ENCODE results near the gene DIP2A. TPM values are rescaled to one million over a fixed set of nuclear protein-coding genes. Genes with fewer than 3 reads are reported as not detected.

DIP2A gene
- polyA plus RNA-seq, 3 donors = 4.6 to 55.4 (median 6.1) TPM

- no peak overlapping the region for H3K4me2 ChIP-seq (replicated peaks; ENCODE audit: extremely low read depth, low read length, poor library complexity, severe bottlenecking)
- H2AFZ ChIP-seq (ENCODE audit: insufficient read depth, low read depth, low read length, poor library complexity, severe bottlenecking) = no peak overlapping the region
- peaks cover 0 to 2% (median 0%) of the 10 kb centered on the region in 3 donors for H3K27me3 Mint-ChIP-seq (ENCODE audit: low read depth in 3 of 3)
- peaks cover 8 to 10% of the 10 kb centered on the region in 2 donors for H3K9me3 ChIP-seq (replicated peaks in 1 of 2; ENCODE audit: control insufficient read depth in 1 of 2, insufficient read depth in 1 of 2, low read length in 2 of 2)
- H3K4me3 ChIP-seq (replicated peaks in 1 of 3; ENCODE audit: low read depth in 2 of 3, low read length in 3 of 3) = no peak overlapping the region
- no peaks in the 10 kb centered on the region for H4K20me1 ChIP-seq (ENCODE audit: insufficient read depth, low read length)
- TF ChIP-seq, protein P1, sequence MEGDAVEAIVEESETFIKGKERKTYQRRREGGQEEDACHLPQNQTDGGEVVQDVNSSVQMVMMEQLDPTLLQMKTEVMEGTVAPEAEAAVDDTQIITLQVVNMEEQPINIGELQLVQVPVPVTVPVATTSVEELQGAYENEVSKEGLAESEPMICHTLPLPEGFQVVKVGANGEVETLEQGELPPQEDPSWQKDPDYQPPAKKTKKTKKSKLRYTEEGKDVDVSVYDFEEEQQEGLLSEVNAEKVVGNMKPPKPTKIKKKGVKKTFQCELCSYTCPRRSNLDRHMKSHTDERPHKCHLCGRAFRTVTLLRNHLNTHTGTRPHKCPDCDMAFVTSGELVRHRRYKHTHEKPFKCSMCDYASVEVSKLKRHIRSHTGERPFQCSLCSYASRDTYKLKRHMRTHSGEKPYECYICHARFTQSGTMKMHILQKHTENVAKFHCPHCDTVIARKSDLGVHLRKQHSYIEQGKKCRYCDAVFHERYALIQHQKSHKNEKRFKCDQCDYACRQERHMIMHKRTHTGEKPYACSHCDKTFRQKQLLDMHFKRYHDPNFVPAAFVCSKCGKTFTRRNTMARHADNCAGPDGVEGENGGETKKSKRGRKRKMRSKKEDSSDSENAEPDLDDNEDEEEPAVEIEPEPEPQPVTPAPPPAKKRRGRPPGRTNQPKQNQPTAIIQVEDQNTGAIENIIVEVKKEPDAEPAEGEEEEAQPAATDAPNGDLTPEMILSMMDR (IDR thresholded peaks at IDR 0.05) = no peak
- H3K36me3 Mint-ChIP-seq = peaks cover 56 to 65% of the 10 kb centered on the region in 2 donors
- no peak overlapping the region for H3K4me3 Mint-ChIP-seq
- DNase-seq = no peak
- H3K9me3 Mint-ChIP-seq = peaks cover 0 to 7% (median 6%) of the 10 kb centered on the region in 7 donors
- H3K27ac ChIP-seq (ENCODE audit: low read depth in 1 of 2, low read length in 2 of 2) = no peak overlapping the region
- WGBS (ENCODE audit: insufficient coverage) = 100% methylated on average over 1 of the region's 2 CpGs
- peaks cover 10% of the 10 kb centered on the region for H3K4me1 Mint-ChIP-seq
- no peak overlapping the region for H3K27ac Mint-ChIP-seq
- intact Hi-C loops (cut with micrococcal nuclease) = no loop called here
- H3K27me3 ChIP-seq (ENCODE audit: control insufficient read depth in 2 of 2, insufficient read depth in 2 of 2, low read length in 2 of 2) = no peaks in the 10 kb centered on the region
- no peaks in the 10 kb centered on the region for H3K79me2 ChIP-seq (ENCODE audit: insufficient read depth, low read length)
- H3K36me3 ChIP-seq (replicated peaks in 1 of 2; ENCODE audit: control insufficient read depth in 1 of 2, insufficient read depth in 2 of 2, low read length in 2 of 2) = peaks cover 55 to 74% of the 10 kb centered on the region in 2 donors
- H3K9ac ChIP-seq (ENCODE audit: insufficient read depth, low read length, poor library complexity, severe bottlenecking) = no peak overlapping the region
- no peaks in the 10 kb centered on the region for H3K4me1 ChIP-seq (ENCODE audit: control insufficient read depth in 1 of 2, insufficient read depth in 2 of 2, low read length in 2 of 2)
These were observed 111.4 kb downstream of the DIP2A start for GRCh38 chr21:46570119-46570518.

GRCh38 chr21:46570631-46571030, 111.9 kb downstream of the DIP2A start:
- Histone ChIP-seq H3K27ac (ENCODE audit: low read depth in 1 of 2, low read length in 2 of 2) (no peak overlapping the region), H3K79me2 (ENCODE audit: insufficient read depth, low read length) (no peaks in the 10 kb centered on the region), H3K36me3 (replicated peaks in 1 of 2; ENCODE audit: control insufficient read depth in 1 of 2, insufficient read depth in 2 of 2, low read length in 2 of 2) (peaks cover 51 to 68% of the 10 kb centered on the region in 2 donors), H3K9me3 (replicated peaks in 1 of 2; ENCODE audit: control insufficient read depth in 1 of 2, insufficient read depth in 1 of 2, low read length in 2 of 2) (peaks cover 8 to 10% of the 10 kb centered on the region in 2 donors), H3K4me2 (replicated peaks; ENCODE audit: extremely low read depth, low read length, poor library complexity, severe bottlenecking) (no peak overlapping the region), H4K20me1 (ENCODE audit: insufficient read depth, low read length) (no peaks in the 10 kb centered on the region), H3K4me1 (ENCODE audit: control insufficient read depth in 1 of 2, insufficient read depth in 2 of 2, low read length in 2 of 2) (no peaks in the 10 kb centered on the region), H2AFZ (ENCODE audit: insufficient read depth, low read depth, low read length, poor library complexity, severe bottlenecking) (no peak overlapping the region), H3K4me3 (replicated peaks in 1 of 3; ENCODE audit: low read depth in 2 of 3, low read length in 3 of 3) (no peak overlapping the region), H3K9ac (ENCODE audit: insufficient read depth, low read length, poor library complexity, severe bottlenecking) (no peak overlapping the region), H3K27me3 (ENCODE audit: control insufficient read depth in 2 of 2, insufficient read depth in 2 of 2, low read length in 2 of 2) (no peaks in the 10 kb centered on the region)
- Mint-ChIP-seq H3K27me3 (ENCODE audit: low read depth in 3 of 3) (peaks cover 0 to 2% (median 0%) of the 10 kb centered on the region in 3 donors), H3K4me3 (no peak overlapping the region), H3K4me1 (peaks cover 10% of the 10 kb centered on the region), H3K9me3 (peaks cover 0 to 7% (median 6%) of the 10 kb centered on the region in 7 donors), H3K36me3 (peaks cover 51 to 59% of the 10 kb centered on the region in 2 donors), H3K27ac (peak overlapping the region in 1 of 7 donors; percentile 40)
- no peak for DNase-seq
- TF ChIP-seq, protein P1 (IDR thresholded peaks at IDR 0.05) = no peak
- intact Hi-C loops (cut with micrococcal nuclease) = no loop called here
